Femur (tissue), 1 donor: ENCODE results near the gene WDR33.

ENCODE experiments used
- DNase-seq: peaks from one replicate; pipeline ENCODE4 v3.0.0-alpha.2; 2017

Gene WDR33

GRCh38 chr2:127670055-127670956 lies 140.7 kb downstream of the WDR33 start:
- no peak for DNase-seq

- DNase-seq = no peak
Observed at GRCh38 chr2:127669056-127669455, 141.9 kb downstream of the WDR33 start.

- DNase-seq = no peak
Observed at GRCh38 chr2:127665267-127665893, 145.6 kb downstream of the WDR33 start.

- no peak for DNase-seq
Observed at GRCh38 chr2:127664895-127665225, 146.1 kb downstream of the WDR33 start.

- peak; percentile 21 for DNase-seq
Observed at GRCh38 chr2:127664065-127664894, 146.7 kb downstream of the WDR33 start.

GRCh38 chr2:127663566-127664064 lies 147.4 kb downstream of the WDR33 start:
- DNase-seq = no peak

- peak; percentile 19 for DNase-seq
Observed at GRCh38 chr2:127662937-127663565, 147.9 kb downstream of the WDR33 start.

- DNase-seq = peak; percentile 16
Observed at GRCh38 chr2:127661949-127662510, 148.9 kb downstream of the WDR33 start.

GRCh38 chr2:127661072-127661649 lies 149.8 kb downstream of the WDR33 start:
- DNase-seq = peak; percentile 13

- no peak for DNase-seq
Observed at GRCh38 chr2:127660291-127660578, 150.7 kb downstream of the WDR33 start.

- DNase-seq = peak; percentile 18
Observed at GRCh38 chr2:127659408-127660290, 151.3 kb downstream of the WDR33 start.

GRCh38 chr2:127658641-127659407 lies 152.1 kb downstream of the WDR33 start:
- peak; percentile 12 for DNase-seq

- no peak for DNase-seq
Observed at GRCh38 chr2:127658146-127658545, 152.8 kb downstream of the WDR33 start.

- no peak for DNase-seq
Observed at GRCh38 chr2:127657232-127657595, 153.8 kb downstream of the WDR33 start.

- no peak for DNase-seq
Observed at GRCh38 chr2:127656569-127657231, 154.3 kb downstream of the WDR33 start.

GRCh38 chr2:127655209-127656073 lies 155.5 kb downstream of the WDR33 start:
- DNase-seq = no peak

GRCh38 chr2:127654838-127655175 lies 156.2 kb downstream of the WDR33 start:
- DNase-seq = no peak

GRCh38 chr2:127654084-127654837 lies 156.7 kb downstream of the WDR33 start:
- DNase-seq = no peak
